ENCODE data around the gene SIPA1L2.
"Not testable (repeated sequence)": the region's sequence is repeated elsewhere in the genome, so short reads cannot be mapped to it uniquely, and the experiment has no call there.

SIPA1L2 gene

DNA sequence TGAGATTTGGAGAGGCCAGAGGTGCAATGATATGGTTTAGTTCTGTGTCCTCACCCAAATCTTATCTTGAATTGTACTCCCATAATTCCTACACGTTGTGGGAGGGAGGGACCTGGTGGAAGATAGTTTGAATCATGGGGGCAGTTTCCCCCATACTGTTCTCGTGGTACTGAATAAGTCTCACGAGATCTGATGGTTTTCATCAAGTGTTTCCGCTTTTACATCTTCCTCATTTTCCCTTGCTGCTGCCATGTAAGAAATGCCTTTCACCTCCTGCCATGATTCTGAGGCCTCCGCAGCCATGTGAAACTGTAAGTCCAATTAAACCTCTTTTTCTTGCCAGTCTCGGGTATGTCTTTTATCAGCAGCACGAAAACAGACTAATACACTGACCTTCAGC is 17.1 kb downstream of the SIPA1L2 start:
- not testable (repeated sequence) for DNase-seq

DNA sequence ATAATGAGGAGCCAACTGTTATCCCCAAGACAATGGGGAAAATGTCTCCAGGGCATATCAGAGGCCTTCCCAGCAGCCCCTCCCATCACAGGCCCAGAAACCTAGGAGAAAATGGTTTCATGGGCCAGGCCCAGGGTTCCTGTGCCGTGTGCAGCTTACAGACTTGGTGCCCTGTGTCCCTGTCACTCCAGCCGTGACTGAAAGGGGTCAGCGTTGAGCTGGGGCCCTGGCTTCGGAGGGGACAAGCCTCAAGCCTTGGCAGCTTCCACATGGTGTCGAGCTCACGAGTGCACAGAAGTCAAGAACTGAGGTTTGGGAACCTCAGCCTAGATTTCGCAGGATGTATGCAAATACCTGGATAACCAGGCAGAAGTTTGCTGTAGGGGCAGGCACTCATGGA is 18.1 kb downstream of the SIPA1L2 start:
- DNase-seq: no peak

DNA sequence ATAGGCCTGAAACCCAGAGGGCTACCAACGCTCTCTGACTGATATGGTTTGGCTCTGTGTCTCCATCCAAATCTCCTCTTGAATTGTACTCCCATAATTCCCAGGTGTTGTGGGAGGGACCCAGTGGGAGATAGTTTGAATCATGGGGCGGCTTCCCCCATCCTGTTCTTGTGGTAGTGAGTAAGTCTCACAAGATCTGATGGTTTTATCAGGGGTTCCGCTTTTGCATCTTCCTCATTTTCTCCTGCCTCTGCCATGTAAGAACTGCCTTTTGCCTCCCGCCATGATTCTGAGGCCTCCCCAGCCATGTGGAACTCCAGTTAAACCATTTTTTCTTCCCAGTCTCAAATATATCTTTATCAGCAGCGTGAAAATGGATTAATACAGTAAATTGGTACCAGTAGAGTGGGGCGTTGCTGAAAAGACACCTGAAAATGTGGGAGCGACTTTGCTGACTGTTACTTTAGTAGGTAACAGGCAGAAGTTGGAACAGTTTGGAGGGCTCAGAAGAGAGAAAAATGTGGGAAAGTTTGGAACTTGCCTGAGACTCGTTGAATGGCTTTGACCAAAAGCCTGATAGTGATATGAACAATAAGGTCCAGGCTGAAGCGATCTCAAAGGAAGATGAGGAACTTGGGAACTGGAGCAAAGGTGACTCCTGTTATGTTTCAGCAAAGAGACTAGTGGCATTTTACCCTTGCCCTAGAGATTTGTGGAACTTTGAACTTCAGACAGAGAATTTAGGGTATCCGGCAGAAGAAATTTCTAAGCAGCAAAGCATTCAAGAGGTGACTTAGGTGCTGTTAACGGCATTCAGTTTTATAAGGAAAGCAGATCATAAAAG is 18.8 kb downstream of the SIPA1L2 start:
- not testable (repeated sequence) for DNase-seq

DNA sequence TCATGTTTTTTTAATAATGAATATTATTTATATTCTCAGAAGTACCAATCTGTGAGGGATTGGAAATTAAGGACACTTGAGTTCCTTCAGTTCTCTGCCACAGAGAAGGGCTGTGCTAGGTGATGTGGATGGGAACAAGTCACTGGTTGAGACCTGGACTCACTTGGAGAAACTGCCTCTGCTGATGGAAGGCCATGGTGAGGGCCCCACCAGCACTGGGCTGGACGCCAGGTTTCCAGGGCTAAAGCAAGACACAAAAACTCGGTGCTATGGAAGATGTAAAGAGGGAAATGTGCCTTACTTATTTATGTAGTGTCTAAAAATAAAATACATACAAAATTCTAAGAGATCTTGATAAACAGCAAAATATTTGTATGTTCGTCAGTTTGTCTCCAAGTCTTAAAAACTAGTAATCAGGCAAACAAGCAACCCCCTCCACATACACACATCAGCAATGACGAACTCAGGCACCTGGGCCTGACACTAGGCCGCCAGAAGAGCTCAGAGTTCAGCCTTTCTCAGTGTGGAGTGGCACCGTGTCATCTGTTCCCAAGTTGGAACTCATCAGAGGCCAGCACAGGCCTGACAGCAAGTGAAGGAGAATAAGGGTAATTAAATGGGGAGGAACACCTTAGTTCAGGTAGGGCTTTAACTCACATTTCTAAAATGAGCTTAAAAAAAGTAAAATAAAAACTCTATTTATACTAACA is 19.6 kb downstream of the SIPA1L2 start:
- DNase-seq: no peak

DNA sequence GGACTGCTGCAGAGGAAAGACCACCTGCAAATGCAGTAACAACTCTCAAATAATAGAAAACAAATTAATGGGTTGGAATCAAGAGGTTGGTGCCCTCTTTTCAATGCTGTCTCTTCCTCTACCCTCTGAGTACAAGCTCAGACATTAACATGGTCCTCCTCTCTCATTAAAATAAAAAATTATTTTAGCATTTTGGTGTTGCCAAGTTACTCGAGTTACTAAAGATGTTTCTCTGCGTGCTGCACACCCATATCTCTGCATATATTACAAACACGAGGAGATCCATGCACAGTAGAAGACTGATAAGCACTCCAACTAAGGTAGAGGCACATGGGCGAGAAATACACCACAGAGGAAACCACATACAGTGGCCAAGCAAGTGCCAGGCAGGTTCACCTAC is 21.5 kb downstream of the SIPA1L2 start:
- DNase-seq: no peak

DNA sequence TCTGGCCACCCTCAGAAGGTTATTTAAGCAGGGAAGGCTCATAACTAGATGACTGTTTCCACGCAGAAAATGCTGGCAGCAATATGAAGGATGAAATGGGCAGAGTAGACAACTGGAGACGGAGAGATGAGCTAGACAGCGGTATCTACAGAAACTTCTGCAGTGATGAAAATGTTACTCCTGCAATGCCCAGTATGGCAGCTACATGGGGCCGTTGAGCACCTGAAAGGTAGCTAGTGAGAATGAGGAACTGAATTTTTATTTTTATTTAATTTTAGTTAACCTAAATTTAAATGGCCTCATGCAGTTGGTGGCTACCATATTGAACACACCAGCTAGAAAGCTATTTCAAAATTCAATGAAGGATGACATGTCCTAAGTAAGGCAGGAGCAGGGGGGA is 27.3 kb downstream of the SIPA1L2 start:
- DNase-seq: no peak

DNA sequence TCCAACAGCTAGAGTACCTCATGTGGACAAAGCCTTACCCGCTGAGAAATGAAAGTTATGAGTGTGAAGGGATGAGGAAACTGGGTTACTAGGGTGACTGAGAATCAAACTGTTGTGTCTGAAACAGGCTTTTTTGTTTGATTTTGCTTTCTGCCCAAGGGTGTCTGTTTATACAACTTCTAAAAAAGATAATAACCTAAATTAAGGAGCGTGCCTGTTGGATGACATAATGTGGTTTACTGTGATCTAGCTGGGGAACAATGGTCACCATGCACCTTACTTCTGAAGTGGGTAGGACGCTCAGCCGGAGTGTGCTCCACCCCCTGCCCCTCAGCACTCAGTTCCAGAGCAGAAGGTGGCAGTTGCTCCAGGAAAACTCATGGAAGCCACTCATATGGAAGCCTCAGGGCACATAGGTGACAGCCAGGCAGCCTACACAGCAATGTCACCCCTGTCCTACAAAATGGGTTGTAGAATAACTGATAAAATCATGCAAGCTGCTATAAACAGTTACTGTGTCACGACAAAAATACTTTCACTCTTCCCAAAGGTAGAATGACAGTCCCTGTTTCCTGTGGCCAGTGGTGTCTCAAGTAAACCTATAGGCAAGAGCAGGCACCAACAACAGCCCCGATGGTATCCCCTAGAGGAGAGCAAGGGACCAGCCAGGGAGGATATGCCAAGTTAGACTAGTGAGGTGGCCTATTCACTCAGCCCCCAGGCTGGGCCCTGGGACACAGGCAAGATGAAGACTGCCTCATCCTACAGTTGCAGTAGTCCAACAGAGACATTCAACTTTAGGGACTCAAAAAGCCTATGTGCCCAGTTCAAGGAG is 29.3 kb downstream of the SIPA1L2 start:
- no peak for DNase-seq

DNA sequence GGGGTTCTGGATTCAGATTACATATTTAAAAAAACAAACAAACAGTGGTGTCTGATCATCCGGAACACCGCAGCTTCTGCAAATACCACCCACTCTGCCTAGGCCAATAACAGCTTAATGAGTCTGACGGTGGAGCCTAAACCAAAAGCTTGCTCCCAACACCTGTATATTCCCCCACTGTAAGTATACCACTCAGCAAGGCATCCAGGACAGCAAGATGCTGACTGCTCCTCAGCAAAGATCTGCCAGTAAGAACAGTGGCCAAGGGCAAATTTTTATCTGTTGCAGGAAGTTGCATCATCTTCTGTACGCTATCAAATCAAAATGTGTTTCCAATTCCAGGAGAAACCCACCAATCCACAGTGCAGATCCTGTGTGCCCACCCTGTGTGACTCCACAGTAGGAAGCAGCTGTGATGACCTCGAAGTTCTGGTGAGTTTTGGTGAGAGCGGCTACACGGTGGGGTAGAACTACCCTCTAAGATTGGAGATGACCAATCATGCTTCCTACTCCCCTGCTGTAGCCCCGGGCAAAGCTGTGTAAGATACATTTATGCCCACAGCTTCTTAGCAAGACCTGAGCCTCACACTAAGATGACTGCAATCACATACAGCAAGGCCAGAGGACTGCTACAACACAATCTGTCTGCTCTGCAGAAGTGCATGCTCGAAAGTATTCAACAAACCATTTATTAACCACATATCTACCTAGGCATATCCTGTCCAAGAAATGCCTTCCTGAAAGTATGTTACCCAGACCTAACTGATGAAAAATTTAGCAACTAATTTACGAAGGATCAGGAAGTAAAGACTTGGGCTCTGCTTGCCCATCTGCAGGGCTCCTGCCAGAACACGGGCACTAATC is 30.5 kb downstream of the SIPA1L2 start:
- DNase-seq: no peak

DNA sequence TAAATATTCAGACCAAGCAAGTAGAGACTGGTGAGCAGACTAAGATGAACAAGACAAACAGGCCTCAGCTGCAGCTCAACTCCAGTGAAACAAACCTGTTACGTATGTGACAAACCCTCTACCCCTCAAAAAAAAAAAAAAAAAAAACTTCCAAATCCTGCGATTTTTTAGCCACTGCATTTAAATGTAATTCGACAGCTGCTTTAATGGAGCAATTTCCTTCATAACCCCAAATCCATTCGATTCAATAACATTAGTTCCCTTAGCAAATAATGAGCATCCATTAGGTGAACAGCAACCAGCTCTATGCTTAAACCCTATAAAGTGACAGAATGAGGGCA is 31.1 kb downstream of the SIPA1L2 start:
- no peak for DNase-seq

DNA sequence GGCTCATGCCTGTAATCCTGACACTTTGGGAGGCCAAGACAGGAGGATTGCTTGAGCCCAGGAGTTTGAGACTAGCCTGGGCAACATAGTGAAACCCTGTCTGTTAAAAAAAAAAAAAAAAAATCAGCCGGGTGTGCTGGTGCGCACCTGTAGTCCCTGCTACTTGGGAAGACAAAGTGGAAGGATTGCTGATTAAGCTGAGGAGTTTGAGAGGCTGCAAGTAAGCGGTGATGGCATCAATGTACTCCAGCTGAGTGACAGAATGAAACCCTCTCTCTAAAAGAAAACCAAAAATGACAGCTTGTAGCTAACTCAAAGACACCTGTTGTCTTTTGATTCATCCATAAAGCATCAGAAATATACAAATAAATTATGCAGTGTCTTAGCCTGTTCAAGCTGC is 31.8 kb downstream of the SIPA1L2 start:
- DNase-seq: no peak

DNA sequence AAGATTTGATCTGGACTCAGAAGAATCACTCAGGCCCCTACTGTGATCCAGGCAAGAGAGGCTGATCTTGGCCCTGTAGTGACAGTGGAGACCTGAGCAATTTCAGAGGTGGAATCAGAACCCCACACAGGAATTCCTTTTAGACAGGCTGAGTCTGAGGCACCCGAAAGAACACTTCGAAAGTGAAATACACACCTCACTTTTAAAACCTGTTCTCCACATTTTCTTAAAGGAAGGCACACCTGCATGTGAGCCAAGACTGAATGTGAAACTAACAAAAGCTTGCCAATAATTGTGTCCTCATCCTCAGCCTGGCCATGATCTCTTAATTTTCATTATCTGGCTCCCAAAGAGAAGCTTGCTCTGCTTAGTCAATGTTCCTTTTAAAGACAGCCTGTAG is 32.2 kb downstream of the SIPA1L2 start:
- no peak for DNase-seq

DNA sequence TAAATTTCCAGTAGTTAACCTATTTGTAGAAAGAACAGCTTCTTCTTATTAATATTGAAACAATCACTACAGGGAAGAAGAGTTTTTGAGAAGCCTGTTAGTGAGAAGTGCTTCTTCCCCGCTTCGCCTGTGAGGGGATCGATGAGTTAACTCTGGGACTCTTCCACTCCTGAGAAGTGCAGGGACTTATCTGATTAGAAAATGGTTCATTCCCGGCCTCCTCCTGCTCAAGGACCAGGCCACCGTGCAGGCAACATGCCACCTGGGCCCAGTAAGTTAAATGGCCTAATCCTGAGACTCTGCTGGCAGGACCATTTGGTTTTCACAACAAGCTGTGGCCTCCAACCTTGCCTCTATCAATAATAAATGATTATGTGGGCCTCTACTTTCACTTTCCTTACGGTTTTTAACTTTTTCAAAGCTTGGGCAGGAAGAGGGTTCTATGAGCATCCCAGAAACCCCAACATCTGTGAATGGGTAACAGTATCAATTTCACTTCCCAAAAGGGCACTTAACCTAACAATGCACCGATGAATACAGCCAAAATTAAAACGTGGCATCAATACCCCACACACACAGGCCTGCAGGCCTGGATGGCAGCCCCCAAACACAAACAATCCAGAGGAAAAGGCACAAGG is 33.1 kb downstream of the SIPA1L2 start:
- DNase-seq: no peak

DNA sequence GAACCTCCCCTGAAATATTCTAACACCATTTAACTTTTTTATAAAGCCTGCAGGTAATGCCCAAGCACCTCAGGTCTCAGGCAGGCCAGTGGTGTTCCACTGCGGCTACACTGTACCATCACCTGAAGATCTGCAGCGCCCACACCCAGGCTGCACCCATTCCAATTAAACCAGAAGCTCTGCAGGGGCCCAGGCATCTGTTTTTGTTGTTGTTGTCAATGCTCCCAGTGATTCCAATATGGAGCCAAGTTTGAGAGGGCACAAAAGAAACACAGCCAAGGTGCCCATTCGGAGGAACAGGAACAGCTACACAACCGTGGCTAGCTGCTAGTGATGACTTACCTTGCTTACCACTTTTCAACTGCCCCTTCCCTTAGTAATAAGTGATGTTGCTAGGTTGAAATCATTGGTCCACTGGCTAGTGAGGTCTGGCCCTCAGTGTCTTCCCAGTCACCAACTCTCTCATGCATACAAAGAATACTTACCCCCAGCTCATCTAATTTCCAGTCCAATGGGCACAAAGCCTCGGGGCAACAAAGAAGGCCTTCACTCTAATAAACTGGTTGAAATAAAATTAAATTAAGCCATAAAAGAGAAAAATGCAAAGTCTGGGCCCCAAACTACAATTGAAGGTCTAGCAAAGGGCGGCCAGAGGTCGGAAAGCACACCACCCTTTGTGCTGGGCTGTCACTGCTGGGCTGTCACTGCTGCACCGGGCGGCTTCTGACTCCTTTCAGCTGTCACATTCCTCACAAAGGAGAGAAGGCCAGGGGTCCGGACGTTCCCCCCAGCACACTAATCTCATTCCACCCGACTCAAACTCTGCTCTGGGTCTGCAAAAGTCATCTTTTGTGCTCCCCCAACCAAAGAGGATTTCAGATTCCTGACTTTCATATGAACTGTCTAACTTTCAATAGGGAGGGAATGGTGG is 34.9 kb downstream of the SIPA1L2 start:
- no peak for DNase-seq

DNA sequence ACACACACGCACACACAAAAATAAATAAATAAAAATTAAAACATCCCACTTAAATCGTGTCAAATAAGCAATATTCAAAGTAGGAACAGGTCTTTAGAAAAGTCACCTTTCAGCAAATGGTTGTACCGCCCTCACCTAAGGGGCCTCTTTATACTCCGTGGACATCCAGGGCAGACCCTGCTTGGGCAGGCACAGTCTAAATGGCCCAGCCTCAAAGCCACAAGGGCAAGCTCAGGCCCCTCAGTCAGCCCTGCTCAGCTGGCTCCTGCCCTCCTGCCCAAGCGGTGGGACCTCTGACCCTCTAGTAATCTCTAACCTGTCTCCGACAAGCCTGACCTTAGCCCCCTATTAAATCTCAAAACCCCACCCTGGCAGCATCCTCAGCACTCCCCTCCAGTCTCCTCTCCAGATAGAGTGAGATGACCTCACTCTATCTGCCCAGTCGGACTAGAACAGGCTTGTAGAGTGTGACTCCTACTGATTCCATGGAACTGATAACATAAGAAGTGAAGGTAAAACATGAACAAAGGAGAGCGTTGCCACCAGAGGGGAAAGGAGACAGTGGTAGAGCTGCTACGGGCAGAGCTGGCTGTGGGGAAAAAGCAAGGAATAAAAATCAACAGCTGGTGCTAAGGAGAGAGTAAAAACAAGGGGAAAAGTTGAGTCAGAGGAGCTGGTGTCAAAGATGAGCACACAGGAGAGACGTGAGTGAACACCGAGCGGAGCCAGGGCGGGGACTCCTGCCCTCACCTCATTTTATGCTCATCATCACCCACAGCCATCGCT is 36.0 kb downstream of the SIPA1L2 start:
- DNase-seq: no peak

DNA sequence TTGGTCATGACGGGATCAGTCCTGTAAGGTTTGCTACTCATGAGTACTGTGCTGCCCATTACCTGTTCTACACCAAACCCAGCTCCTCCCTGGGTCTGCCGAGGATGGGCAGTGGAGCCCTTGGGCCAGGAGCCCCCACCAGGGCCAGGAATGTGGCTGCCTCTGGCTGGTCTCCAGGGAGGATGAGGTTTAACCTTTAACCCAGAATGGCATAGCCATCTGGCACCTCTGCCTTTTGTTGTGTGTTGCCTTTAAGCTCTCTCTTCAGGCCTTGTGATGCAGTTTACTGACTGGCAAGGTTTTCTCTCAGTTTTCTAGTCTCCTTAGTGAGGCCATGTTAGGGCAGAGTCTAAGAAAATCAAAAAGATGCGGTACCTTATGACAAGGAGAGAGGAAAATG is 38.6 kb downstream of the SIPA1L2 start:
- DNase-seq: no peak

DNA sequence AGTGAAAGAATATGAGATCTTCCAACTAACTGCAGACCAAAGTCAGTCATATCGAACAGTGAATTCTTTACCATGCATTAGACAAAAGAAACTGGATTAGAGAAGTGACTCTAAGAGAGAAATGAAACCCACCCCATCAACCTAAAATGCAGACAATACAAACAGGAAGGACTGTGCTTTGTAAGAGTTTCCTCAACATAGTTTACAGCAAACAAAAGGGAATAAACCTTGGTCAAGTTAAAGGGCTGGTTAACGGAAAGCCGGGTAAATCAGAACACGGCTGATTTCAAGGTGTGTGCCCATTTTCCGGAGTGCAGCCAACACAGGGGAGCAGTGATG is 39.2 kb downstream of the SIPA1L2 start:
- no peak for DNase-seq

DNA sequence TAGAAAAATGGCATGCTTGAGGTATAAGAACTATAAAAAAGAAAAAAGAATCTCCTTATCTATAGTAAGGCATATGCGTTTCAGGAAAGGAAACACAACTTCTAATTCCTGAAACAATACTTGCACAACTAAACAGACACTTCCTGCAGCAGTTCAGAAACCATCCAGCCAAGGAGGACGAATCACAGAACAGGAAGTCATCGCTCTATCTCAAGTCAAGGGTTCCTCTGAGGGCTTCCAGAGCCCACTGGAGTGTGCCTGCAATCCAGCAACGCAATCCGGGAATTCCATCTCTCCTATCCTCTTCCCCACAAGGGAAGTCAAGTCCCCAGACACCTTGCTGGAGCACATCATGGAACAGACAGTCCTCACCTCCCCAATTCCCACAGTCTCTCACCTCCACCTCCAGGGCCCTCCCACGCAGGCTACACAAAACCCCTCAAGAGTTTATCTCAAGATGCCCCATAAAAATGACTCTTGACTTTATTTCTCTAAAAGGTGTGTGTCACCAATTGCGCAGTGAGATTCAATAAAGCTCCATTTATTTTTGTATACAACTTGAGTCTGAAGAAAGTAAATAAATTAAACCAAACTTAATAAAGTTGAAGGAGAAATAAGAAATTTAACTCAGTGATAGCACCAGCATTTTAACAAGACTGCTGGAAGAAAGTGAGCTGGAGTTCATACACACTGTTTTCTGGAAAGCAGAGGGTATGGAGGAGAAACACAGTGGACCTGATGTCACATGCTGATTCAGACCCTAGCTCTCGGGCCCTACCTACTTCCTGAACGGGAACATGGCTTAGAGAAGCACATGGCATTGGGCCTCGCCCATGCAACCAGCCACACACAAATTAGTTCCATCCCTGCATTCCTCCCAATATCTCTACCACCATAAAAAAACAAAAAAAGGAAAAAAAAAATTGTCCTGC is 39.9 kb downstream of the SIPA1L2 start:
- DNase-seq: no peak

DNA sequence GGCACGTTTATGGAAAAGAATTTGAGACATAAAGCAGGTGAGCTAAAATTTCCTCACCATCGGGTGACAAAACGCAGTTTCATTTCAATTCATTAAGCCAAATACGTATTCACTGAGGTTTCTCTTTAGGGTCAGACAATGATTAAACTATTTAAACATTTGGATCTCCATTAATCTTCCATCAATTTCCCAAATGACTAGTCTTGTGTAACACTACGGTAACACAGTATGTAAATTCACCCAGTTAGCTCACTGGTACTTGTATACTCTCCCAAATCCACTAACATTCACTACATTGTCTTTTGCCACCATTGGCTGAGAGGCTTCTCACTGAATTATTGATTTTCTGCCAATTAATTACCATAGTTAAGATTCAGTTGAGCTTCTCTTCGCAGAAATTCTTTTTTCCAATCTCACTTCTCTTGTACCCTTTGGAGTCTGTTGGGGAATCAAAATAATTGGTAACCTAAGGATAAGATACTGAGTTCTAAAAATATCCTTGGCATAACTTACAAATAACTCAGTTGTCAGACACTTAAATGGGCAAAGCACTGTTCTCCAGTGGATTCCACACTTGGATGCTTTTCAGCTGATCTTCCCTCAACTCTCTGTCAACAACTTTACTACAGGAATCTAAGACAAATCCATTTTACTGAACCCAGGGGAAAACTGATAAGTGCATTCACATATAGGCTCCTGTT is 40.7 kb downstream of the SIPA1L2 start:
- DNase-seq: no peak
